Measurements from ENCODE around the gene TMEM44. TPM values are rescaled to one million over a fixed set of nuclear protein-coding genes. Genes with fewer than 3 reads are reported as not detected.

Gene TMEM44
- total and polyA plus RNA-seq, 11 donors: 3.8 to 8.5 (median 4.7) TPM

- WGBS, 4 donors: 76 to 89% (median 85%) methylated on average over 11 of the region's 11 CpGs
- Histone ChIP-seq H3K9me3 (no peaks in the 10 kb centered on the region), H3K27me3 (no peaks in the 10 kb centered on the region), H3K4me1 (no peaks in the 10 kb centered on the region), H3K27ac (no peak overlapping the region), H3K36me3 (peaks cover 0 to 16% (median 0%) of the 10 kb centered on the region in 9 donors), H3K4me3 (no peak overlapping the region)
- DNase-seq (no peak), ATAC-seq (no peak)
- intact Hi-C loops (cut with DNase I): no loop called here
- TF ChIP-seq POLR2A (IDR thresholded peaks at IDR 0.05) (no peak), CTCF (IDR thresholded peaks at IDR 0.05) (no peak)
Measured at GRCh38 chr3:194615226-194615625, 18.0 kb downstream of the TMEM44 start.

- H3K36me3 ChIP-seq: peaks cover 0 to 21% (median 0%) of the 10 kb centered on the region in 9 donors
- WGBS, 4 donors: 55 to 61% (median 57%) methylated on average over 8 of the region's 8 CpGs
Measured at GRCh38 chr3:194612221-194612620, 21.0 kb downstream of the TMEM44 start.

GRCh38 chr3:194610689-194611088, 22.5 kb downstream of the TMEM44 start:
- no peak for DNase-seq
- Histone ChIP-seq H3K36me3 (peaks cover 0 to 13% (median 0%) of the 10 kb centered on the region in 9 donors), H3K4me3 (no peak overlapping the region), H3K4me1 (no peaks in the 10 kb centered on the region), H3K27me3 (no peaks in the 10 kb centered on the region), H3K27ac (no peak overlapping the region), H3K9me3 (no peaks in the 10 kb centered on the region)
- ATAC-seq: no peak
- intact Hi-C loops (cut with DNase I): no loop called here
- 93 to 98% (median 96%) methylated on average over 3 of the region's 3 CpGs for WGBS, 4 donors
- no peak for TF ChIP-seq POLR2A (IDR thresholded peaks at IDR 0.05)
- TF ChIP-seq CTCF (IDR thresholded peaks at IDR 0.05): no peak

More at GRCh38 chr3:194612221-194612620, 21.0 kb downstream of the TMEM44 start:
- intact Hi-C loops (cut with DNase I): no loop called here
- Histone ChIP-seq H3K4me1 (no peaks in the 10 kb centered on the region), H3K9me3 (no peaks in the 10 kb centered on the region), H3K27ac (no peak overlapping the region), H3K4me3 (no peak overlapping the region), H3K27me3 (no peaks in the 10 kb centered on the region)
- TF ChIP-seq CTCF (IDR thresholded peaks at IDR 0.05): no peak
- TF ChIP-seq POLR2A (IDR thresholded peaks at IDR 0.05): no peak
- DNase-seq: no peak
- ATAC-seq: peak in 1 of 4 donors; percentile 67

GRCh38 chr3:194609601-194610000, 23.6 kb downstream of the TMEM44 start:
- no peak overlapping the region for H3K4me3 ChIP-seq
- intact Hi-C loops (cut with DNase I): no loop called here
- H3K27me3 ChIP-seq: no peaks in the 10 kb centered on the region
- no peak overlapping the region for H3K27ac ChIP-seq
- DNase-seq (no peak), ATAC-seq (no peak)
- 89 to 94% (median 90%) methylated on average over 13 of the region's 13 CpGs for WGBS, 4 donors
- H3K4me1 ChIP-seq: no peaks in the 10 kb centered on the region
- TF ChIP-seq POLR2A (IDR thresholded peaks at IDR 0.05) (no peak), CTCF (IDR thresholded peaks at IDR 0.05) (no peak)
- peaks cover 0 to 12% (median 0%) of the 10 kb centered on the region in 9 donors for H3K36me3 ChIP-seq
- H3K9me3 ChIP-seq: no peaks in the 10 kb centered on the region

Measured in heart left ventricle (tissue), 16 donors.